NCI-H128 (cell line): ENCODE results near the gene COL6A3.

Experiments used
- DNase-seq: peaks from one replicate; lab custom pipeline; 2025; ENCODE audit not compliant: unreplicated experiment; lab: John Stamatoyannopoulos, UW

The COL6A3 gene

DNA sequence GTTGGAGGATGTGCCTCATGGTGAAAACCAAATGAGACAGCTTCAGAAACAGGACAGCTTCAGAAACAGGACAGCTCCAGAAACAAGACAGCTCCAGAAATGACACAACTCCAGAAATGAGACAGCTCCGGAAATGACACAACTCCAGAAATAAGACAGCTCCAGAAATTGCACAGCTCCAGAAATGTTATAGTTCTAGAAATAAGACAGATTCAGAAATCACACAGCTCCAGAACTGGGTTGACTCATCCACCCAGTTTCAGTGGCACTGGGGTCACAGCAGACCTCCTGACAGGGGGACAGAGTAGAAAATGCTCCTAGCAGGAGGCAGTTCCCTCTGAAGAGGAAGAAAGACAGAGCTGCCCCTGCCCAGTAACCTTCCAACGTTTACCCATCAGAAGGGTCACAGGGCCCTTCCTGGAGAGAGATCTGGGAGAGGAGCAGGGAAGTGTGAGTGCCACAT lies 26.9 kb upstream of the COL6A3 start:
- DNase-seq = no peak

DNA sequence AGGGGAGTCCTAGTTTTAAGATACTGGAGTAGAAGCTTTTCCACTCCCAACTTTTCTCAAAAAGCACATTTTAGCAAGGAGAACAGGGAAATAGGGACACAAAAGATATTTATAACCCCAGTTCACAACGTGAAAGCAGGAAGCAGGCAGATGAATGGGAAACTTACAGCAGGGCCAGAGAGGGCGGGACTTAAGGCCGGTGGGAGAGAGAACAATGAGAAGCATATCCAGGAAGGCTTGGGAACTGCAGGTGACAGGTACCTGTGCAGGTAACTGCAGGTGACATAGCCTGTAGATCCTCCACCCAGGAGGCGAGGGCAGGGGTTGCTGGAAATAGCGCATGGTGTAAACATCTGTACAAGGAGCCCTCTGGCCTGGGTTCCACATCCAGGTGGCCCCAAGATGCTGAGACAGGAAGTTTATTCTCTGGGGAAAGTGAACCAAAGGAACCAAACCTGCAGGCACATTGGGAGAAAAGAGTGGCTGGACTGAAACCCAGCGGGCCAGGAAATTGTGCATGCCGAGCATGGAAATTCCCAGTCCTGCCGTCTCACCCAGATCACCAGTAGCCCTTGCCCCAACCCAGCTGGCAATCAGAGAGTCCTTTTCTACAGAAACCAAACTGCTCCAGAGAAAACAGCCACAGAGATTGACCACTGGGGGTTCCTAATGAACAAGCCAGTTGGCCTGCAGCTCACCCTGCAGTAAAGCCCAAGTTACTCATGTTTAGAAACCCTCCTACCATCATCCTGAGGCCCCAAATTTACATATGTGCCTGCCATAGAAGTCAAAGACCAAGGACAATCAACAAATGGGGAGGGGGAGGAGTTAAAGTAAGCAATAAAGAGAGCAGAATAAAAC lies 24.3 kb upstream of the COL6A3 start:
- no peak for DNase-seq

DNA sequence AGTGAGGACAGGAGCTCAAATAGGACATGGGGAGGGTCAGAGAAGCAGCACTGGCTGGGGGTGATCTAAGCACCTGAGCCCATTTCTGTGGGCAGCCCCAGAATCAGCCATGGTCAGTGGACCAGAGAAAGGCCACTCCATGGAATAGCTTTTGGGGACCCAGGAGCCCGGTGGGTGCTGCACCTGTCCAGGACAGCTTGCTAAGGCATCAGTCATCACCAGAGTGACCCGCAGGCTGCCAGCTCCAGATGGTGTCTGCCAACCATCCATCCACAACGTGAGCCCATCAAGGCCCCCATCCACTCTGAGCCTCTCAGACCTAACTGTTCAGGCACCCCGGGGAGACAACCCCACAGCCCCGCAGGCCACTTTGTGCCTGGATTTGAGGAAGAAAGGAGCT lies 23.6 kb upstream of the COL6A3 start:
- no peak for DNase-seq

DNA sequence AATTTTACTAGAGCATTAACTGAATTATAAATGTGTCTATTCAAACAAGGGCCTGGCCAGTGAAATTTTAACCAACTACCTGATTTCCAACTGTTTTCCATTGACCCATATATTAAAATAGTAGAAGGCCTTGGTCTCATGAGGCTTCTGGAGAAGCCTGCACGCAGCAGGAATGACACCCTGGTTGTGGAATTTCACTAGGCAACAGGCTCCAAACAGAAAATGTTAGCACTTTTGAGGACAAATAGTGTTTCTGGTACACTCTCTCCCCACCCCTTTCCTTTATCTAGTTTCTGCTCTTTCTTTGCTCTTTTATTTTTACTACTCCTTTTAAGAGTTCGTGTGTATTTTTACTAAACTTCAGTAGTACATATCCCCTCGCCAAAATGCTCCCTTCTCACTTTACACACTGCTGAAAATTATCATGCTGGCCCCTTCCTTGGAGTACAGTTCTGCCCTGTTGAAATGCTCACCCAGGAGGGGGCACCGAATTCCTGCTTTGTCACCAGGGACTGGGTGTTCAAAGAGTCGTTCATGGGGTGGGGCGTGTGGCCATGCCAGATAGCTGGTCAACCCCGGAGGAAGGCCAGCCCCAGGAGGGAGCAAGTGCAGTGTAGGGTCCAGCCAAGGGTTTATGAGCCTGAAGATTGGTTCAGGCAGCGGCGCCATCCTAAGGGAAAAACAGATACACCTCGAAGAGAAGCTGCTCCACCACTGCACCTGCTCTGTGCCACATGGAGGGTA lies 22.1 kb upstream of the COL6A3 start:
- no peak for DNase-seq

DNA sequence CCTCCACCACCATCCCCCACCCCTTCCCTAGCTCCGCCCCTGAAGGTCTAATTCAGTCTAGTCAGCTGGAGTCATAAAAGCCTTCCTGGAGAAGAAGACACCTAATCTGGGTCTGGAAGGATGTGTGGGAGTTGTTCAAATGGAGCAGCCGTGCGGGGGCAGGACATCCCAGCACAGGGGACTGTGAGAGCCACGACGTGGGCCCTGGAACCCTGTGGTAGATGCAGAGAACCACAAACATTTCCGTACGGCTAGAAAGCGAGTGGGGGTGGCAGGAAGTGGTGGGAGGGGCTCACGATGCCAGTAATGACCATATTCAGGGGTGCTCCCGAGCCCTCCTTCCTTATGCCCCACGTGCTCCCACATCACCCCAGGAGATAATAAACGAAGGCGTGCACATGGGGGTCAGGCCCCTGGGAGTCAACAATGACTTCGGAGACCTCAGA lies 20.9 kb upstream of the COL6A3 start:
- no peak for DNase-seq

DNA sequence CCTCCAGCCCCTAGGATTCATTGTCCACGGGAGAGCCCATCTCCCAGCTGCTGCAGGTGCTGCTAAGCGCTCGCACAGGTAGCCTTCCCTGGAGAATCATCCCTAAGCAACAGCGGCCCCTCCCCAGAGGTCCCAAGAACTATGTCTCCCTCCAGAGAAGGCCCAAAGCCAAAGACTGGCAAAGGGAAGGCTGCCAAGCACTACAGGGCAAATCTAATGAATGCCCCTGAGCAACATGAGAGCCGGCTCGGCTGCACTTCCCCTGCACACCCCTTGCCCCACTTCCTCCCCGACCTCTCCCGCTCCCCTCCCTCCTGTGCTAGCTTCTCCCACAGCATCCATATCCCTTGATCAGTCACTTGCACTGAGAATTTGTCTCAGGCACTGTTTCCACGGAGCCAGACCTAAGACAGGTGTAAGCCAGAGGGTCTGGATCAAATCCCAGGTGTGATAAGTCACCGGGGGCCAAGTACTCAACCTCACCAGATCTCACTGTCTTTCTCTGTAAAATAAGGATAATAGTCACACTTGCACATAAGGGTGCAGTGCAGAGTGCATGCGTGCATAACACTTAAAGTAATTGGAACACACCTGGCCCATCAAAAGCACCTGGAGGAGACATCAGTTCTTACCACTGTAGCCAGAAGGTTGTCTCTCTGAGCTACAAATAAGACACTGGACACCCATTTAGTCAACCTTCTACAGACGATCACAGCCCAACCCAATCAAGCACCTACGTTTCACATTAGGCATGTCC lies 20.1 kb upstream of the COL6A3 start:
- DNase-seq = no peak

DNA sequence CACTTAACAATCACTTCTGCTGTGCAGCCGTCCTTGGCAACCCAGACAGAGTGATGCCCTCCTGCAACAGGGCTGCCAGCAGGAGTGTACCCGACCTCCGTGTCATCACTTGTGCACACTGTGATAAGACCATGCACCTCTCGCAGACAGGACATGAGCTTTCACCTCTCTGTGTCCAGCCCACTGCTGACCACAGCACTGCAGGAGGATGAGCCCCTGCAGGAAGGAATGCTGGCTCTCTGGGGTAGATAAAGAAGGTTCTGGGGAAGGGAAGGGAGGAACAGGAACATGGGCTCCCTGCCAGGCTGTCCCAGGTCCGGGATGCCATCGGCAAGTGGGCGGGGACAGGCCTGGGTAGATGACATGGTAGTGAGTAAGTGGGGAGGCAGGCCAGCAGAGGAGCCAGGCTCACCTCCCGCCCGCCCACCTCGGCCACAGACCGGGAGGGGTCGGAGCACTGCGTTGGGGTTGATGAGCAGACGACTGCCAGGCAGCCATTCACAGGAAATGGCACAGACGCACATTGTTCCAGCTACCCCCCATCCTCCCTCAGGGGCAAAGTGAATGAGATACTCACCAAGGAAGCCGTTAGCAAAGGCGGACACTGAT lies 18.6 kb upstream of the COL6A3 start:
- no peak for DNase-seq

DNA sequence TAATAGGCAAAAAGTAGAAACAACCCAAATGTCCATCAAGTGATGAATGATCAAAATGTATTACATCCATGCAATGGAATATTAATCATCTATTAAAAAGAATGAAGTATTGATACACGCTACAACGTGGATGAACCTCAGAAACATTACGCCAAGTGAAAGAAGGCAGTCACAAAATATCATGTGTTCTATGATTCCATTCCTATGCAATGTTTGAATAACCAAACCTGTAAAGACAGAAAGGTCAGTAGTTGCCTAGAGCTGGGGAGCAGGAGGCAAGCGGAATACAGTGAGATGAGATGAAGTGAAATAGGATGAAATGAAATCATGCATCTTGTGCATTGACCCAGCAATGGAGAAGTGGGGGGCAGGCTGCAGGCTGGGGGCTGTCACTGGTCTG lies 17.9 kb upstream of the COL6A3 start:
- DNase-seq = no peak

DNA sequence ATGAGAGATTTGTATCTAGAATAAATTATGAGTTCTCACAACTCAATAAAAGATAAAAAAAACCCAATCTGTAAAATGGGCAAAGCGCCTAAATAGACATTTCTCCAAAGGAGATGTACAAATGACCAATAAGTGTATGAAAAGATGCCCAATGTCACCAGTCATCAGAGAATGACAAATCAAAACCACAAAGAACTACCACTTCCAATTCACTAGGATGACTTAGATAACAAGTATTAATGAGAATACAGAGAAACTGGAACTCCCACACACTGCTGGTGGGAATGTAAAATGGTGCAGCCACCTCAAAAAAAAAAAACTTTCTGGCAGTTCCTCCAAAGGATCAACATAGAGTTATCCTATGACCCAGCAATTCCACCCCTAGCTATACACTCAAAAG lies 17.4 kb upstream of the COL6A3 start:
- no peak for DNase-seq

DNA sequence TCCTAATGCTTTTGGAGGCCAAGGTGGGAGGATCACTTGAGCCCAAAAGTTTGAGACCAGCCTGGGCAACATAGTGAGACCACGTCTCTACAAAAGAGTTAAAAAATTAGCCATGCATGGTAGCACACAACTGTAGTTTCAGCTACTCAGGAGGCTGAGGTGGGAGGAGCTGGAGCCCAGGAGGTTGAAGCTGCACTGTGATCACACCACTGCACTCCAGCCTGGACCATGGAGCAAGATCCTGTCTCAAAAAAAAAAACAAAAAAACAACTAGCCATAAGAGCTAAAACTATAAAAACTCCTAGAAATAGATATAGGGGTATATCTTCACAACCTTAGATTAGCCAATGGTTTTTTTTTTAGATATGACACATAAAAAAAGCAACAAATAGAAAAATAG lies 16.9 kb upstream of the COL6A3 start:
- no peak for DNase-seq

DNA sequence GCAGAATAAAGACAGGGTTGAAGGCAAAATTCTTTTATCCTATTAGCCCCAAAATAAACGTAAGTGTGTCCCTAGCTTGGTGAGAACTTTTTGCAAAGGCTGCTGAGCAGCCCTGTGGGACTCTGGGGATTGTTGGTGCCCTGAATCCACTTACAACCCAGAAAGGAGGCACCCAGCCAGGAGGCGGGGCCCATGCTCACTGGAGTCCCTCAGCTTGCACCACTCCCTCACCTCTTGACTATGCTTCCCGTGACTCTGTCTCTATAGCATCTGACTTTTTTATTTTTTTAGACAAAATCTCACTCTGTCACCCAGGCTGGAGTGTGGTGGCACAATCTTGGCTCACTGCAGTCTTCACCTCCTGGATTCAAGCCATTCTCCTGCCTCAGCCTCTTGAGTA lies 15.8 kb upstream of the COL6A3 start:
- DNase-seq = no peak

DNA sequence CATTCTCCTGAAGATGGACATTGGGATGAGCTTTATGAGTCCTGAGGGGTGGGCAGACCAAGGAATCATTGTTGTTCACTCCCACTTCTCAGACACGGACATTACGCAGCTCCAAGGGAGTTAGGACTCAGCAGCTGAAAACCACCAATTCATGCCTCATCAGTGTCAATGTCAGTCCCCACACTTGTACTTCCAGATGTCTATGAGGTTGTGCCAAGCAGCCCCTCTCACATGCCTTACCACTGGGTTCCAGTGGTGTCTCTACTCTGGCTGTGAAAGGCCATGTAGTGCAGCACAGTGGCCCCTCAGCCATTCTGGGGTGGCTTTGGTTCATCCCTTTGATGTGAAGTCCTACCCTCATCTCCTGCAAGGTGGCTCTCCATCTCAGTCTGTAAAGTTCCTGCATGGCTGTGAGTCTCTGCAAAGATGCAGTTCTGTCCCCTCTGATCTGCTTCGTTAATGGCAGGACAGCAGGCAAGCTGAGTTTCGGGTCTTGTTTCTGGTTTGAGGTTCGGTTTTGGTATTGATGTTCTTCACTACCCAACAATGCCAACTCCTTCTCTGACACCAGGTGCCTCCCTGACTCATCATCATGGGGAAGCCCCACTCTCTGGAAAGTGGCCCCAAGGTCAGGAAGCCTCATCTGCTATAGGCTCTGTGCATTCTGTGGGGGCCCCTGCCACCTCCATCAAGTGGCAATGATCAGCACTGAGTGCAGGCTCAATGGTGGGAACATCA lies 14.0 kb upstream of the COL6A3 start:
- no peak for DNase-seq

DNA sequence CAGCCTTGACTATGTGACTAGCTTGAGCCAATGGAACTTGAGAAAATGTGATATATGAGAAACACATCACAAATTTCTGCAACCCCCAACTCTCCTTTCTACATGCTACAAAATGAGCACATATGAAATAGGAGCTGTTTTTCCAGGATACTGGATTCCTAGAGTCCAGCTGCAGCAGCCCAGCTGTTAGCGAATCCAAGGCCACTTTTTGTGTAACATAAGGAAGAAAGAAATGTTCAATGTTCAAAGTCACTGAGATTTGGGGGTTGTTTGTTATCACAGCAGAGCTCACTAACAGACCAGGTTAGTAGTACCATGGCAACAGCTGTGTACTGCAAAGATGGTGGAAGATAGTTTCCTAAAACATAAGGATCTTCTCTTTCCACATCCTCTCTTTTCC lies 12.6 kb upstream of the COL6A3 start:
- no peak for DNase-seq

DNA sequence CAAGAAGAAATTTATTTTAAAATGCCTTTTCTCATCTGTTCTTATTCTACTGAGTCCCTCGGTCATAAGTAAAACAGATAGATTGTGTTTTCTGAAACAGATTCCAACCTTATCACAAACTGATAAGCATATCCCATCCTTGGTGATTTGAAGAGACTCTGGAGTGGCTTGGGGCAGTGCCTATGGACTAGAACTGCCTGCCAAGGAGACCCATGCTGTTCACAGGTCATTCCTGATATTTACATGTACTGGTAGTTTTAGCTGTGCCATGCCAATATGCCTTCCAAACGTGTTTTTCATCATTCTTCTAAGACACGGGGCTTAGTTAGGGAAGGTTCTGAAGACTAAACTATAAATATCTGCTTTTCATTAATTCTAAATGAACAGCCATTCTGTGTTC lies 11.4 kb upstream of the COL6A3 start:
- no peak for DNase-seq

DNA sequence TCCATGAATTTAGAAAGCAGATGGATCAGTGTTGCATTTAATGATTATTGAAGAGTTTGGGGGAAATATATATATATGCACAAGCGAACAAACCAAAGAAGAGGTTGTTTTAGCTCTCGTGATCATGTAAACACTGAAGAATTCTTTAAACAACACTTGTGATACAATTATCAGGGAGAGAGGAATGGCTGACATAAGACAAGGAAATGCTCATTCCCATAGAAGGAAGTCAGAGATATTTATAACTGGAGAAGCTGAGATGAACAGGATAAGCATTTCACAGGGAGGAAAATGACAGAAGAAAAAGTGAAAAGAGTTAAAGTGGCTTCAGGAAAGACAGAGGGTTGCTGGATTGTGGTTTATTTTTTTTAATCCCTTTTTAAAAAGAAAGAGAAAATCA lies 10.6 kb upstream of the COL6A3 start:
- DNase-seq = no peak

DNA sequence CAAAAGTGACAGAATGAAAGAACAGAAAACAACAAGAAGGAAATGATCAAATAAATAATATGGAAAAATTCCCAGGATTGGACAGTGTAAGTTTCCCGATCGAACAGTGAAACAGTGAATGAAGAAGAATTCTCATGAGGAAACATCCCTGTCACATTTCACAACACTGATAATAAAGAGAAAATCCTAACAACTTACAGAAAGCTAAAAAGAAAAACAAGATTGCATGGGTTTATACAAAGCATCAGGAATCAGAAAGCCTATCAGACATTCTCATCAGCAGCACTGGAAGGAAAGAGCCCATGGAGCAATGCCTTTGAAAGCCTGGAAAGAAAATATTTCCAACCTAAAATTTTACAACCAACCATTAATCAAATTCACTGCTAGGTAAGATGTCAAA lies 9.9 kb upstream of the COL6A3 start:
- no peak for DNase-seq

DNA sequence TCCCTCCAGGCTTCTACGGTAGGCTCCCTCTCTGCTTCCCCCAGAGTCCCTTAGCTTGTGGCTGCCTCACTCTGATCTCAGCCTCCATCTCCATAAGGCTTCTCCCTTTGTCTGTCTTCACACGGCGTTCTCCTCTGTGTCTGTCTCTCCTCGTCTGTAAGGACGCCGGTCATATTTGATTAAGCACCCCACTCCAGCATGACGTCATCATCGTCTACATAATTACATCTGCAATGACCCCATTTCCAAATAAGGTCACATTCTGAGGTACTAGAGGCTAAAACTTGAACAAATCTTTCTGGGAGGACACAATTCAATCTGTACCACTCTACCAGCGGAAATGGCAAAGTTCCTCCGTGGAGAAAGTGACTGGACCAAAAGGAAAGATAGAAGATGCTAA lies 8.3 kb upstream of the COL6A3 start:
- no peak for DNase-seq

DNA sequence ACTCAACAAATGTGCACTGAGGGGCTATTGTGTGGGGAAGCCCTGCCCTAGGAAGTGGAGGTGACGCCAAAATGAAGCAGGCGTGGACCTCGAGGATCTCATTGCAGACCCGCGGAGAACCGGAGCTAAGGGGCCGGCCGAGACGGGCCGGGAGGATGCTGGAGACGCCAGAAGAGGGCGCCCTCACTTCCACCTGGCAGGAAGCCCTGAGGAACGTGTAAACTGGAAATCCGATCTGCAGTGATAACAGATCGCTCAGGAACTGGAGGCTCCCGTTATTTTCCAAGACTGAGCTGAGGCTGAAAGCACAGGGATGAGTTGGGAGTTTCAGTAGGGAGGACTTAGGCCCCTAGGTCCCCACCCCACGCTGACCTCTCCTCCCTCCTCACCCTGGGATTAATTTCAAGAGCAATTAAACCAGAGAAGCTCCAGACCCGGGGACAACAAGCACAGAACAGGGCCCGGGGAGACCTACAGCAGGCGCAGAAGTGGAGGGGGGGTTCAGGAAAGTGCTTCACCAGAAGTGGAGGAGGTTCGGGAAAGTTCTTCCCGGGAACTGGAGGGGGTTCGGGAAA lies 7.7 kb upstream of the COL6A3 start:
- no peak for DNase-seq

DNA sequence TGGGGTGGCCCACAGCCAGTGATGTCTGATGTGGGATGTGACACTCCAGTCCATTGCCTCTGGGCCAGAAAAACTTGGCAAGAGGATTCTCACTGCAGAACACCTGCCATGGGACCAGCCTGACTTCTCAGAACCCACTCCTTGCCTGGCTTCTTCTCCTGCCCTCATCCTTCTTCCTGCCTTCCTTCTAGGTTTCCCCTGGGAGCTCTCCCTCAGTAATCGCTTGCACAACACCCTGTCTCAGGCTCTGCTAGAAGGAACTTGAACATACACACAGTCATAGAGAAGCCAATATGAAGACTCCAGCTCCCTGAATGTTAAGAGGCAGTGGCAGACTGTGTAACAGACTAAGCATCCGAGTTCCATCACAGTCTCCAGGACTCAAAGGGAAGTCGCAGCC lies 4.3 kb upstream of the COL6A3 start:
- no peak for DNase-seq
